H1 (cell line): ENCODE measurements around the gene KCNK3. TPM values are rescaled to one million over a fixed set of nuclear protein-coding genes. Genes with fewer than 3 reads are reported as not detected.

Experiments used
- CTCF ChIA-PET: fragments of 300-600 bp; sonication (Branson Sonifier 250); formaldehyde crosslinking; loops from one replicate; lab custom pipeline; 2021; ENCODE audit not compliant: partially characterized antibody; lab: Charles Lee
- POLR2A ChIA-PET: fragments of 300-600 bp; sonication (Branson Sonifier 250); formaldehyde crosslinking; loops from one replicate; lab custom pipeline; 2021; ENCODE audit warnings: inconsistent platforms; ENCODE audit not compliant: partially characterized antibody; lab: Charles Lee
- DNase-seq, 2 experiments: peaks; one replicate each; pipeline versions ENCODE4 v3.0.0 to v3.0.0-alpha.2; 2010 to 2022; ENCODE audit warnings: low spot score in 2 of 2, low read depth in 1 of 2, mixed read lengths in 1 of 2
- FAIRE-seq: peaks from 2 replicates; lab custom pipeline; 2011; peaks lifted over from hg19 to GRCh38; lab: Jason Lieb, UNC
- H2AFZ ChIP-seq: 2 replicates; pipeline ENCODE4 v1.8.1; 2012; ENCODE audit warnings: low read length, inconsistent platforms
- H2AK5ac ChIP-seq: 2 replicates; pipeline ENCODE4 v1.6.1; 2013; ENCODE audit warnings: low read depth, low read length
- H2BK120ac ChIP-seq: replicated peaks from 2 replicates; pipeline ENCODE3; 2013; ENCODE audit warnings: low read depth, low read length, inconsistent platforms
- H2BK12ac ChIP-seq: 2 replicates; pipeline ENCODE4 v1.6.1; 2013; ENCODE audit warnings: low read depth, low read length
- H2BK15ac ChIP-seq: 2 replicates; pipeline ENCODE4 v1.6.1; 2013; ENCODE audit warnings: low read length
- H2BK20ac ChIP-seq: 2 replicates; pipeline ENCODE4 v1.6.1; 2013; ENCODE audit warnings: low read length
- H2BK5ac ChIP-seq: 2 replicates; pipeline ENCODE4 v1.6.1; 2013; ENCODE audit warnings: low read depth, low read length
- H3K14ac ChIP-seq: 2 replicates; pipeline ENCODE4 v1.6.1; 2013; ENCODE audit warnings: inconsistent platforms; ENCODE audit not compliant: insufficient read length
- H3K18ac ChIP-seq: 2 replicates; pipeline ENCODE4 v1.6.1; 2013; ENCODE audit warnings: low read length; ENCODE audit errors: extremely low read depth
- H3K23ac ChIP-seq: 2 replicates; pipeline ENCODE4 v1.6.1; 2013; ENCODE audit warnings: inconsistent platforms; ENCODE audit not compliant: insufficient read length
- H3K23me2 ChIP-seq: 2 replicates; pipeline ENCODE4 v1.6.1; 2013; ENCODE audit warnings: low read depth, low read length
- H3K27ac ChIP-seq: 2 replicates; pipeline ENCODE4 v1.6.1; 2011; ENCODE audit warnings: low read depth, low read length, inconsistent platforms
- H3K27me3 ChIP-seq, 4 experiments: replicated peaks in 1 of 4; 1 replicate in 1 of 4; 2 replicates in 3 of 4; pipeline versions ENCODE4 v1.6.1 to v1.8.1; 2011 to 2013; ENCODE audit warnings: low read length in 3 of 4, mild to moderate bottlenecking in 3 of 4, inconsistent platforms in 2 of 4, mixed read lengths in 2 of 4, moderate library complexity in 1 of 4; ENCODE audit not compliant: control insufficient read depth in 3 of 4, insufficient read depth in 3 of 4; ENCODE audit errors: extremely low read depth in 1 of 4
- H3K36me3 ChIP-seq, 4 experiments: 2 replicates each; pipeline versions ENCODE4 v1.6.1 to v1.8.1; 2011 to 2013; ENCODE audit warnings: mild to moderate bottlenecking in 4 of 4, low read length in 3 of 4, moderate library complexity in 2 of 4, control low read depth in 1 of 4, inconsistent platforms in 1 of 4; ENCODE audit not compliant: insufficient read depth in 4 of 4, control insufficient read depth in 2 of 4
- H3K4ac ChIP-seq: replicated peaks from 2 replicates; pipeline ENCODE3; 2013; ENCODE audit warnings: low read length, low read depth, mixed read lengths, inconsistent platforms; ENCODE audit not compliant: insufficient read length
- H3K4me1 ChIP-seq, 4 experiments: replicated peaks in 1 of 4; 1 replicate in 1 of 4; 2 replicates in 3 of 4; pipeline versions ENCODE4 v1.6.1 to v1.8.1; 2011 to 2013; ENCODE audit warnings: low read length in 3 of 4, inconsistent platforms in 2 of 4, mixed read lengths in 1 of 4; ENCODE audit not compliant: insufficient read depth in 4 of 4, control insufficient read depth in 3 of 4
- H3K4me2 ChIP-seq, 2 experiments: 2 replicates each; pipeline versions ENCODE4 v1.6.1 to v1.8.1; 2011 to 2013; ENCODE audit warnings: low read depth in 2 of 2, low read length in 2 of 2, control low read depth in 1 of 2, inconsistent platforms in 1 of 2, mild to moderate bottlenecking in 1 of 2; ENCODE audit not compliant: insufficient read depth in 1 of 2
- H3K4me3 ChIP-seq, 4 experiments: fragments of 200-600, 300-600 bp in 1 of 4; sonication (generic), shearing (Covaris generic), sonication (Bioruptor Twin) in 1 of 4; 2 replicates each; pipeline versions ENCODE4 v1.5.1 to v1.8.1; 2011 to 2016; ENCODE audit warnings: low read length in 4 of 4, low read depth in 3 of 4, control low read depth in 2 of 4, inconsistent platforms in 2 of 4, mild to moderate bottlenecking in 2 of 4, mixed read lengths in 1 of 4, moderate library complexity in 1 of 4; ENCODE audit not compliant: insufficient read depth in 2 of 4; ENCODE audit errors: extremely low read depth in 1 of 4
- H3K56ac ChIP-seq: replicated peaks from 2 replicates; pipeline ENCODE3; 2013; ENCODE audit warnings: low read depth, mild to moderate bottlenecking, mixed read lengths, low read length, inconsistent platforms; ENCODE audit not compliant: insufficient read length
- H3K79me1 ChIP-seq: 2 replicates; pipeline ENCODE4 v1.6.1; 2013; ENCODE audit warnings: low read depth, low read length, control low read depth
- H3K79me2 ChIP-seq, 2 experiments: 2 replicates each; pipeline versions ENCODE4 v1.6.1 to v1.8.1; 2012 to 2013; ENCODE audit warnings: low read length in 2 of 2, mild to moderate bottlenecking in 2 of 2, inconsistent platforms in 1 of 2; ENCODE audit not compliant: insufficient read depth in 2 of 2, control insufficient read depth in 1 of 2
- H3K9ac ChIP-seq, 4 experiments: replicated peaks in 1 of 4; 1 replicate in 1 of 4; 2 replicates in 3 of 4; pipeline versions ENCODE4 v1.6.1 to v1.8.1; 2011 to 2013; ENCODE audit warnings: low read depth in 3 of 4, low read length in 3 of 4, control low read depth in 2 of 4, mild to moderate bottlenecking in 2 of 4, moderate library complexity in 2 of 4, inconsistent platforms in 1 of 4; ENCODE audit errors: extremely low read depth in 1 of 4
- H3K9me3 ChIP-seq, 2 experiments: 2 replicates each; pipeline versions ENCODE4 v1.6.1 to v1.8.1; 2012 to 2013; ENCODE audit warnings: mild to moderate bottlenecking in 2 of 2, moderate library complexity in 2 of 2, control low read depth in 1 of 2, inconsistent platforms in 1 of 2, low read depth in 1 of 2, low read length in 1 of 2, mixed read lengths in 1 of 2; ENCODE audit not compliant: insufficient read depth in 2 of 2
- H4K20me1 ChIP-seq, 2 experiments: replicated peaks in 1 of 2; 2 replicates each; pipeline versions ENCODE3 to v1.8.1; 2011 to 2013; ENCODE audit warnings: inconsistent platforms in 2 of 2, low read length in 2 of 2, mild to moderate bottlenecking in 1 of 2; ENCODE audit not compliant: insufficient read depth in 2 of 2, control insufficient read depth in 1 of 2
- H4K5ac ChIP-seq: 2 replicates; pipeline ENCODE4 v1.6.1; 2013; ENCODE audit warnings: low read length, low read depth, mixed read lengths, inconsistent platforms; ENCODE audit not compliant: insufficient read length
- H4K8ac ChIP-seq: 2 replicates; pipeline ENCODE4 v1.8.0; 2013; ENCODE audit warnings: mild to moderate bottlenecking, moderate library complexity, low read length, inconsistent platforms; ENCODE audit not compliant: insufficient read depth; ENCODE audit errors: extremely low read depth
- H4K91ac ChIP-seq: replicated peaks from 2 replicates; pipeline ENCODE3; 2013; ENCODE audit warnings: low read length, mixed read lengths, inconsistent platforms; ENCODE audit not compliant: insufficient read length
- GTF2F1 ChIP-seq: IDR thresholded peaks from 2 replicates; pipeline ENCODE4 v1.6.1; 2012; ENCODE audit warnings: low read depth, low read length, improper control_type of control experiment, borderline replicate concordance
- WGBS, 2 experiments: shearing (Covaris generic) in 1 of 2; methylation state at CpG; one replicate each; pipeline versions ENCODE4 v1.1.6 to v1.1.7; 2013 to 2015; ENCODE audit warnings: low lambda C conversion rate in 2 of 2, mixed read lengths in 2 of 2, inconsistent platforms in 1 of 2, low coverage in 1 of 2, missing lambda C conversion rate in 1 of 2; ENCODE audit not compliant: insufficient replicate concordance in 2 of 2, insufficient coverage in 1 of 2, insufficient read length in 1 of 2; ENCODE audit errors: extremely low coverage in 1 of 2, missing lambda C conversion rate in 1 of 2; 5-methylcytosine and 5-hydroxymethylcytosine counted together
- polyA plus RNA-seq, 7 experiments: library from polyadenylated mRNA; depleted of rRNA in 3 of 7; stranded (reverse) in 5 of 7; unstranded in 2 of 7; fragments of >200 nt in 5 of 7; fragments of 200-250 nt in 2 of 7; gene quantifications; 1 replicate in 5 of 7; 2 replicates in 1 of 7; 4 replicates in 1 of 7; pipeline versions ENCODE4 v1.2.1 to v1.2.3, GENCODE V29; 2011 to 2013; ENCODE audit warnings: missing spikeins in 2 of 7, mixed read lengths in 2 of 7
- total RNA-seq: library from RNA; stranded (reverse); fragmentation: NEBNext Ultra II Directional; extraction: Animal tissue kit (Norgen Biotek cat#: 25700); gene quantifications from 2 replicates; pipeline ENCODE4 v1.2.1, GENCODE V29; 2021

Gene KCNK3
- total and polyA plus RNA-seq, 2 of the 8 experiments (the other 6 are each of a cell fraction or from before 2014, with no cell fraction given) = 0.29 to 0.30 TPM

DNA sequence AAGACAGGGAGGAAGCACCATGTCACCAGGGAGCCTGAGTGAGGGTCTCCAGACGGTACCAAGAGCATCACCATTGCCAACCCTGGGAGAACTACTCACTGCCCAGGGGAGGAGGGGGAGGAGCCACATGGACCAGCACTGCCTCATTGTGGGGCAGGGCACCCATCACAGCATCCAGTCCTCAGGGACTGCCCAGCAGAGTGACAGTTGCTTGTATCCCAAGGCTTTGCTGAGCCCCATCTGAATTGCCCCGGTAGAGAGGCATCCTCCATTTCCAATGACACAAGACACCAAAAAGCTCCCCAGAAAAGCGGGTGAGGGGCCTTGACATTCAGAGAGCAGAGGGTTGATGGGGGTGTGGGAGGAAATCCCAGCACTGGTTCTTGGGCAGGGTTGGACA, 44.5 kb upstream of the KCNK3 start:
- 81% methylated on average over 3 of the region's 3 CpGs; no CpG with 5 or more reads in 1 of the 2 experiments for WGBS, 2 experiments
- H3K79me1 ChIP-seq = no peaks in the 10 kb centered on the region
- H2BK120ac ChIP-seq = no peak overlapping the region
- no peak for FAIRE-seq
- no peak overlapping the region for H3K4me2 ChIP-seq
- no peak overlapping the region for H4K91ac ChIP-seq
- H2BK5ac ChIP-seq = no peak overlapping the region
- POLR2A ChIA-PET = no interaction called here
- no peak overlapping the region for H3K14ac ChIP-seq
- DNase-seq = peak in 1 of 2 experiments; percentile 40
- no peaks in the 10 kb centered on the region for H4K20me1 ChIP-seq
- H3K23me2 ChIP-seq = no peaks in the 10 kb centered on the region
- H3K9me3 ChIP-seq = no peaks in the 10 kb centered on the region
- no peak for TF ChIP-seq GTF2F1
- H3K4ac ChIP-seq = no peak overlapping the region
- no peak overlapping the region for H3K9ac ChIP-seq
- peaks cover 0 to 4% (median 1%) of the 10 kb centered on the region in 4 experiments; a peak in 4 of 7 replicates for H3K4me1 ChIP-seq
- no peak overlapping the region for H2BK12ac ChIP-seq
- H4K8ac ChIP-seq = no peak overlapping the region; the same call in 1 of the 2 replicates
- no peak overlapping the region for H3K18ac ChIP-seq
- 0 out of 4 replicates have a peak, but pooled peaks cover 0 to 3% of the 10 kb centered on the region in 2 experiments for H3K79me2 ChIP-seq
- CTCF ChIA-PET = interaction anchor here (0.6 to 2.8 kb wide), 3 partner anchors 45 to 186 kb away, joined by 3 to 11 read pairs (median 3); no protein-coding TSS in a partner anchor
- no peak overlapping the region for H3K23ac ChIP-seq
- no peak overlapping the region for H2BK15ac ChIP-seq
- H2AFZ ChIP-seq = no peak overlapping the region
- H2AK5ac ChIP-seq = no peak overlapping the region
- H3K27ac ChIP-seq = no peak overlapping the region
- no peak overlapping the region for H2BK20ac ChIP-seq
- peaks cover 0 to 3% (median 0%) of the 10 kb centered on the region in 4 experiments; a peak in 2 of 7 replicates for H3K27me3 ChIP-seq
- no peak overlapping the region for H3K56ac ChIP-seq
- H4K5ac ChIP-seq = no peak overlapping the region
- H3K4me3 ChIP-seq = no peak overlapping the region
- H3K36me3 ChIP-seq = no peaks in the 10 kb centered on the region
